ENCODE results near the gene KCND2. TPM values are rescaled to one million over a fixed set of nuclear protein-coding genes. Genes with fewer than 3 reads are reported as not detected.

The KCND2 gene
- total RNA-seq, 1 donor from 2014 or later, result 51.5 TPM

DNA sequence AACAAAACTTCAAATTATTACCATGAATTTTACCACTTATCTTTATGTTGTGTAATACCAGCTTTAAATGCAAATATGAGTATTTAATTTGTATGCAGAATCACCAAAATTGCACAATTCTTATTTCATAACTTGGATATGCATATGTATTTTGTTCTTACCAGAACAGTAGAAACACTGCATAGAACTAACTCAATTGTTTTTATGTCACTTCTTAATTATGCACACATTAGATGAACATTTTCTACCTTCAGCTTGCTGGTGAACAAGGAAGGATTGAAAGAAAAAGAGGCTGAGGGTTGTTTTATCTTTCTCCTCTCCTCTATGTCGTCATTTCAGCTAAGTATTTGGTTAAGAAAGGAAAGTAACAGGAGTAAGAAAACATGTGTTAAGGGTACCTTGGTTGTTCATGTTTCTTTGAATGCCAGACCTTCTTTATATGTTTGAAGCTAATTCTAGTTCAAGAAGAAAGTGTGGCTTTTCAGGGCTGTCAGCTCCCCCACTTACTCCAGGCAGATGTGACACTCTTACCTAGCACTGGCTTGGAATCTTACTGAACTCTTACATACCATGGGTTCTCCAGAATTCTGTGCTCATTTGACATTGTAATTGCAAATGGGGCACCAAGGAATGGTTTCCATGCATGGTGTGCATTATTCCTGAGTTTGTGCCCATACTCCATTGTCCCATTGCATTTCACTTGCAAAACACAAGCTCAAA lies 436.4 kb downstream of the KCND2 start:
- no peak for DNase-seq

DNA sequence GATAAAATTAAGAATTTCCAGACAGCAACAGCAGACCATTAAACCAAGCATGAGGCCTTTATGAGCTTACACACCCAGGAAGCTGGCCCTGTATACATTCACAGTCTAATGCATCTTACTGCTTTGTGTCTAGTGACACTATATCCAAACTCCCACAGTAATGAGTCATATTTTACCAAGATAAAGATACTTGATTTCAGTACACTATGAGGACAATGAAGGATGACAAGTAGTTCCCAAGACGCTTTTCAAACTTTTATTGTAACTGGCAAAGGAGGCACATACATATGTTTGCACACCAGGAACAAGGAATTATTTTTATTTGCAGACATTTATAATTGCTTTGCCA lies 437.0 kb downstream of the KCND2 start:
- no peak for DNase-seq

DNA sequence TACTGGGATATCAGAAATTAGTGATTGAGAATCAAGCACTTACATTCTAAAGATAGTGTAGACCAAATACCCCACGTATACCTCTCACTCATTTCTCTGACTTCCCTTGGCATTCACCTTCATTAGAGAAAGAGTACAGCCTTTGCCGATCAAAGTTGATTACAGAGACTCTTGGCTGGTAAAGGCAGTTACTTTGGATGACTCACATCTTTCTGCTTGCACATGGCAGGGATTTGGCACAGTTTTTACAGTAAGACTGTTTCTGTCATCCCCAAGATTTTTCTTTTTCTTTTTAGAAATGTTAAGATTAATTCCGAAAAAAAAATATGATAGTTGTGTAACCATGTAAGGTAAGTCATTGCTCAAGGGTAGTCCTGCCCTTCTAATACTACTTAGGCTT lies 442.0 kb downstream of the KCND2 start:
- no peak for DNase-seq

DNA sequence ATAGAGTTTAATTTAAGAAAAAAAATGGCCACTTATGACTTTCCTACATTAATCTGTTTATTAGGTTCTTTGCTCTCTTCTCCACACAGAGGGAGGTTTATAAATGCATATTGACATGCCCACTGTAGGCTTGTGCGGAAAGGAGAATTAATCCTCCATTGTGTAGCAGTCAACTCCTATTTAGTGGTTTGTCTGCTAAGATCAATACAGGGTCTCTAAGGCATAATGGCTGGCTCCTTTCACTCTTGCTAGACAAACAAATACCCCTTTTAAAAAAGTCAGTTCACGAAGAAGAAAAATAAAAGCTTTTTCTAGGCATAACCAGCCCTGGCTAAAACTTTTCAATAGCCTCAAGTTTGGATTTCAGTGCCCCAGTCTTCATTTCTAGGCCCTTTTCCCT lies 443.3 kb downstream of the KCND2 start:
- no peak for DNase-seq

DNA sequence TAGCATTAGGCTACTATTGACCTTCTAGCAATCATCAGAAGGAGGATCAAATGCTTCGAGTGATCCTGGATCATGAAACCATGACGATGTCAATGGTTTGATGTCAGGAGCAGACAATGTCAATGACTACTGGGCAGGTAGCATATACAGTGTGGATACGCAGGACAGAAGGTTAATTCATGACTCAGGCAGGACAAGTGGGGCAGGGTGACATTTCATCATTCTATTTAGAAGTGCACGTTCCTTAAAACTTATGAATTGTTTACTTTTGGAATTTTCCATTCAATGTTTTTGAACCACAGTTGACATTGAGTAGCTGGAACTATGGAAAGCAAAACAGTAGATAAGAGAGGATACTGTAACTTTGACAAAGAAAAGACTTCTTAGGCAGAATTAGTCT lies 444.2 kb downstream of the KCND2 start:
- no peak for DNase-seq

DNA sequence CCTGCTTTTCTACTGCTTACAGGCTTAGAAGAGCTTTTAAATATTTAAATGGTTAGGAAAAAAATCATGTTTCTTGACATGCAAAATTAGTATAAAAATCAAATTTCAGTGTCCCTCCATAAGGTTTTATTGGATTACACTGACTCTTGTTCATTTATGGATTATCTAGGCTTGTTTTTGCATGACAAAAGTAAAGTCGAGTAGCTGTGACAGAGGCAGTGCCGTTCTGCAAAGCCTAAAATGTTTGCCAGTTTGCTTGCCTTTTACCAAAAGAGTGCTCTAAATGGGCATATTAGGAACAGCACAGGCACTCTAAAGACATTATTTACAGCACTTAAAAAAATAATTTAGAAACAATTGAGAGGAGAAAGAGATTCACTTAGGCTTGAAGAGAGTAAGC lies 445.4 kb downstream of the KCND2 start:
- no peak for DNase-seq

DNA sequence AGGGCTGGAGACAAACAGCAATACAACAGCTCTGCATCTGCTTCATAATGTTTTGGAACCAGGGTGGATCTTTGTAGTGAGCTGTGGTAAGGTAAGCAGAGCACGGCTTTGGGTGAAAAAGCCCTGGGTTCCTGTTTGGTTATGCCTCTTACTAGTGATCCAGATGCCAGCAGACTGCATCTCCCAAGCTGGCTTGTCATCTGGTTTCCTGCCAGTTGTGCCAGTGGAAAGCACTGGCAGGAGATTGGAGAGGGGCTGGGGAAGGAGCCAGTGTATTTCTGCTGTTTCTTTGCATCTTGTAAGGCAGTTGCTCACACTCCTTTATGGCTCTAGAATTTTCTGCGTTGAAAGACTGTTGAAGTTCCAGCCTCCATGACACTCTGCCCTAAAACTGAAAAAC lies 447.3 kb downstream of the KCND2 start:
- DNase-seq, result no peak

DNA sequence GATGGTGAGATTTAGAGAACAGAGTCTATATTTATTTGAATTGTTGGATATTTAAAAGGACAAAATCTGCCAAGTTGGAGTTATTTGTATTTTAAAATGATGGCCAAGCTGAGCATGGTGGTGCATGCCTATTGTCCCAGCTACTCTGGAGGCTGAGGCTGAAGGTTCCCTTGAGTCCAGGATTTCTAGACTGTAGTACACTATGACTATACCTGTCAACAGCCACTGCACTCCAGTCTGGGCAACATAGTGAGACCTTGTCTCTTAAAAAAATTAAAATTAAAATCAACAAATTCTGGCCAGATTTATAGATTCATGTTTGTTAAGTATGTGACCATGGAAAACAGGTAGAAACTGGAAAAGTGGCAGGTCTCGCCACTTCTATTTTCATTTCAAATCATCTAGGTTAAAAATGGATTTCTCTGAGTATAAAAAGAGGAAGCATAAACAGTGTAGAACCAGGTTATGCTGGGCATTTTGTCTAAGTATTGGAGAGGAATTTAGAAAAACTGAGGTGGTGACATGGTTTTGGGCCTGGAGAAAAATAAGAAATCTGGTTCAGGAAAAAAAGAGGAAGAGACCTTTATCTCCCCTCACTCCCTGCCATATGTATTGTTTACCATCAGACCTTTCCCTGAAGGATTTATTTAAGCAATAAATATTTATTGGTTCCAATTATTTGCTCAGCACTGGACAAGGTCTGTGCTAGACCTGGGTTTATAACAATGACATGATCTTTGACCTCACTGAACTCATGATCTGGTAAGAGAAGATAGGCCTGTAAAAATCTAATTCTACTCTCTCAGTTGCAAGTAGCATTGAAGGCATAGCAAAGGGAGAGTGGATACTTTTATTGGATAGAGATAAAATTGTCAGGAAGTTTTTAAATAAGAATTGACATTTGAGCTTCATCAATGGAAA lies 450.8 kb downstream of the KCND2 start:
- no peak for DNase-seq

DNA sequence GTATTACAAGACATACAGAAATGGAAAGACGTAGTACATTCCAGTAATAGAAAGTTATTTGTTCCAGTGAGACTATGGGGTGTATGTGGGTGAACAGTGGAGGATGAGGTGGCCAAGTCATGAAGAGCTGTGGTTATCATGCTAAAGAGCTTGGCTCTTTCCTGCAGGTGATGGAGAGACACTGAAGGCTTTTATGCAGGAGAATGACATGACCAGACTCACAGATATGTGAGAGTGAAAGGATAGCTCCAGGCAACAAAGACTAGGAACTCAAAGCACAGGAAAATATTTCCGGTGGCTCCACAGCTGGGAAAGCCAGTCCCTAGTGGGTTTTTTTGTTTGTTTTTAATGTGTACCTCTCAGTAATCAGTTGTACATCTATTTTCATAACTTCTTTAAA lies 451.5 kb downstream of the KCND2 start:
- DNase-seq, result no peak

DNA sequence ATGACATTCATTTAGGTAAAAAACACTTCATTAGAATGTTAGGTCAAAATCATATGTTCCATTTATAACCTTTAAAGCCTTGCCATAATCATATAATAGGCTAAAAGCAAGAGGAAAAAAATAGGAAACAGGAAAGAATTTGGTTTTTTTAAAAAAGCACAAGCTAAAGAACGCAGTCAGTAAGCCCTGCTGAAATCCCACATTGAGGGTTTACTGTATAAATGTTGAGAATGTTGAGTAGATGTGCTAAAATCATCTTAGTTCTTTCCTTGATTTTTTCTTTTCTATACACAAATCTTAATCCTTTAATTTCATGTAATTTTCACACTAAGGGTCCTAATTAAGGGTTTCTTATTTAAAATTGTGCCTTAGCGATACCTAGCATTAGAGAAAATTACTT lies 452.0 kb downstream of the KCND2 start:
- no peak for DNase-seq

DNA sequence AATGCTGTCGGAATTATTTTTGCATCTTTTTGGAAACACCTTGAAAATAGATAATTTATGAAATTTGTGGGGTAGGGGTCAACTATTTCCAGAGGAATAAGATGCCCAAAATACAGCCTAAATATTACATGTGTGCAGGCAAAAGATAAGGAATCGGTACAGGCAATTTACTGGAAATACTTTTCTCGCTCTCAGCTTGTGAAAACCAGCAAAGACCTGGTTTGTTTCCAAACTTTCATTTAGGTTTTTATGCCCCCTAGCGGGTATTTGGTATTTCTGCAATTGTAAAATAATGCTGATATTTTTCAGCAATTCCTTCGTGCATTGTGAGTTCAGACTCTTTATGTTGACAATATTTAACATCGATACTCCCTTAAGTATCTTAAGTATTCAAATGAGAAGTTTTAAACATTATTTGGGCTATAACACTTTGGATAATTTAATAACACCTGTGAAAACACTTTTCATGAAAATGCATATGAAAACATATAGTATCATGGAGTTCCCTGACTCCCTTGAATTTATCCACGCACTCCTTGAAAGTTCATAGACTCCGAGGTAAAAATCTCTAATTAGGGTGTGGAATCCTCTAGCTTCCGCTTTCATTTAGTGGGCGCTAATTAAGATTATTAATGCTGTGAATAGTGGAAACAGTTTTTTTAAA lies 452.5 kb downstream of the KCND2 start:
- DNase-seq, result no peak

DNA sequence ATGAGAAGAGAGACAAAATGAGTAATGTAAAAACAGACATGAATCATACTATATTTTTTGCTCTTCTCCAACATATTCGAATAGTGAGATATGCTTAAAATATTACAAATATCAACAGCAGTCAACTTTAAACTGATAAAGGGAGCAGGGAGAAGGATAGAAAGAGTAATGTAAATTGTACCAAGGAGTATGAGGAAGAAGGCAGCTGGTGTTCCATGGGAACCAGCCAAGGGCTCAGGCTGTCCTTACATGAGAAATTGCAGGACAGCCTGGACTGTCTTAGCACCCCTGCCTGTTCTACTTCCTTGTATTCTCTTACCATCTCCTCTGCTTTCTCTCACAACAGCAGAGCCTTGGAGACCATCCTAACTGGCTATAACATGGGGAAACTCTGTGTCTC lies 456.3 kb downstream of the KCND2 start:
- no peak for DNase-seq

DNA sequence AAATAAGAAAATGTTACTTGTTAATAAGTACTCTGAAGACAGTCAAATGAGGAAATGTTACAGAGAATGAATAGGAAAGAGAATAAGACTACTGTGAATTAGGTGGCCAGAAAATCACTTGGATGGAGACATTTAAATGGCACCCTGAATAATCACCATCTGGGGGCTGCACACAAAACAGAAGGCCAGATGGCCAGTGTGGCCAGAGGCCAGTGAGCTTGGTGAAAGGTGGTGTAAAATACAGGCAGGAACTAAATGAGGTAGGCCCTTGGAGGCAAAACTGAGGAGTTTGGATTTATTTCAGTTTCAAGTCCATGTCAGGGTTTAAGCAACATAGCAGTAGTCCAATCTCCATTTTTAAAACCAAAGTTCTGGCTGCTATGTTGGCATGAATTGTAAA lies 458.3 kb downstream of the KCND2 start:
- DNase-seq, result no peak

DNA sequence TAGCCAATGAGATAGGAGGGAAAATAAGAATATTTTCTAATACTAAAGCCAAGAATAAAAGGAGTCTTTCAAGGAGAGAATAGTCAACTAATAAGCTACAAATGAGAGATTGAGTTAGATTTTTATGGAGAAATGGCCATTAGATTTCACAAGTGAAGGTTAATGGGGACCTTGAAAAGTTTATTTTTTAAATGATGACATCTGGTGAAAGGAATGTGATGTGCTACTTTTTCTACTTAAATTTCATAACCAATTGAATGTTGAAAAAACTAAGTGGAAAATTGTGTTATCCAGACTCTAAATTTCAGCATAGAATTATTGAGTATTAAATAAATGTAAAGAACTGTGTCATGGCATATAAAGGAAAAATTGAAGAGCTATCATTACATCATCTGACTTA lies 459.3 kb downstream of the KCND2 start:
- DNase-seq, result no peak

DNA sequence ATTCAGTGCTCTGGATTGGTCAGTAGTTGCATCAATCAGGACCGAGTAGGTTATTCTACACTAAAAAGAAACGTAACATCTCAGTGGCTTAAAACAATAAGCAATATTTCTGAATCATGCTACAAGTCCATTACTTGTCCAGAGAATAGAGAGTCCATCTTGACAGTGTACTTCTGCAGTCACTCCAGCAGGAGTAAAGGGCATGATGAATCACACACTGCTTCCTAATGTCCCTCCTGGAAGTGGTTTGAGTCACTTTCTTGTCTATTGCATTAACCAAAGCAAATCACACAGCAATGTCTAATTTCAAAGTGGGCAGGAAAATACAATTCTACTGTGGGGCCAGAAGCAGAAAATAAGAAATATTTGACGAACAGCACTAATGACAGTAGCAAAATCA lies 460.2 kb downstream of the KCND2 start:
- no peak for DNase-seq

DNA sequence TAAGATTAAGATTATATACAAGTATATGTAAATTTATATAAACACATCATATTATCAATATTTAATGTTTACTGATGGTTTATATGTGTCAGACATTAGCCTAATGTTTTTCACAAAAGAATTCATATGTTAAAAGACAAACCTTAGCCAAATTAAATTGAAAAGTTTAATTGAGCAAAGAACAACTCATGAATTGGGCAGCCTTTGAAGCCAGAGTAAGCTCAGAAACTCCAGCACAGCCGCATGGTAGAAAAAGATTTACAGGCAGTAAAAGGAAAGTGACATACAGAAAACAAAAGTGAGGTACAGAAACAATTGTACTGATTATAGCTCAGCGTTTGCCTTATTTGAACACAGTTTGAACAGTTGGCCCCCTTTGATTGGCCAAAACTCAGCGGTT lies 460.9 kb downstream of the KCND2 start:
- no peak for DNase-seq

DNA sequence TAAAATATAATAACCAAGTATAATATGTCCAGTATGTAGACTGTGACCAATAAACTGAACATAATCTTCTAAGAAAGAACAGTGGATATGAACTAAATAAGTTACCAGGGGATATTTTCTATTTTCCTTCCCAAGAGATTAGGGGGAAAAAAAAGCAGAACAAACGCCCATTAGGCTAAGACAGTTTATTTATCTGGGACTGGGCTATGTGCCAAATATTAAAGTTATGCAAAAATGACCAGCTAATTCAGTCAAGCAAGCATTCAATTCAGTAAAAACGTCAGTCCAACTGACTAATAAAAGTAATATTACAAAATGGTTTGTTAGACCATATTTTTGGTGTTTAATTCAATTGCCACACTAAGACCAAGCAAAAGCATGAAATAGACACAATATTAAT lies 462.8 kb downstream of the KCND2 start:
- DNase-seq, result no peak

DNA sequence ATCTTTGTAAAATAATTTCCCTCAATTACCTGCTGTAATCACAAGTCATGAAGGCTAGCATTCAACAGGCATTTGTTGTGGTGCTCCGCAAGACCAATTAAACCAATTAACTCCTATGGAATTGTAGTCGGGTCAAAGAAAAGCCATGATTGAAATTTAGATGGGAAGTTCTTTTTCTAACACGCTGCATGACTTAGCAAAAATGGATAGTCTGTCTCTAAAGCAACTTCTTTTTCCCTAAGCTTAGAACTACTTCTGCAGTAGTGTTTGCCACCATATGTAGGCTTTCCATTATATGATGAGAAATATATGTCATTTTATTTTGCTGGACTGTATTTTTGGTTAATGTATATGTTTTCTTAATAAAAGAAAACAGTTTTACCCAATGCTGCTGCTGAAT lies 465.8 kb downstream of the KCND2 start:
- no peak for DNase-seq

DNA sequence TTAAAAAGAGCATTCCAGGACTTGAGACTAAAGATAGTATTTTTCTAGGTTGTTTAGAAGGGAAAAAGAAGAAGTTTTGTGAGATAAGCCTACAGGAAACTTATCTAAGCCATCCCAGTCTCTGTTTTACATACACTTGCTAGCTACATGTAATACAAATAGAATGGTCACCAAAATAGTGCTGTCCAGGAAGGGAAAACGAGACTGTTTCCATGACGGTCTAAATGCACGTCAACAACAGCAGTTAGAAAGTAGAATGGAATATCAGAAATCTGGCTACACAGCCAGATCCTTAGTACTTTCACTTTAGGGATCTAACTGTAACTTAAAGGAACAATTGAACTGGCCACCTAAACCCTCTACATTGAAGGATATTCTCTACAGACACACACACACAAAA lies 467.4 kb downstream of the KCND2 start:
- no peak for DNase-seq

DNA sequence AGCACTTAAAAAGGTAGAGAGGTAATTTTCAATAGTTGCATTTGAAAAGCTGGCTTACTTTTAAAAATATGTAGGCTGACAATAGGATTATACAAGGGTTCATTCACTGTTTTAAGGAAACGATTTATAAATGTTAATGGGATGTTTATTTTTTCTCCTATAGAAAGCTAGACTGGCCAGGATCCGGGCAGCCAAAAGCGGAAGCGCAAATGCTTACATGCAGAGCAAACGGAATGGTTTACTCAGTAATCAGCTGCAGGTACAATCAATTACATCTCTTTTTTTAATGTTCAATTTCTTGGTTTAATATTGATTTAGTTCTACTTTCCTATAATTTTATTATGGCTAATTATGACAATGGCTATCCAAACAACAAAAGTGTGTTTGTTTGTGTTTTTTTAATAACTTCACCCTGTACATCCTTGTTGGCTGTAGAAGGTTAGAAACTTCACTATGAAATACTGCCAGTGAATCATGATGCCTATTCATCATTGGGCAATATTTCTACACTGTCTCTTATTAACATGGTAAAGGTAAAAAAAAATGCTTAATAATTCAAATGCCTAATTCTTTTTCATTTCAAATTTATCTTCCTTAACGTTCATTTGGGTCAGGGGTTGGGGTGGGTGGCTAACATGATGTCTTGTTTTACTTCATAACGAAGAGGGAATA lies 468.5 kb downstream of the KCND2 start:
- DNase-seq, result no peak

DNA sequence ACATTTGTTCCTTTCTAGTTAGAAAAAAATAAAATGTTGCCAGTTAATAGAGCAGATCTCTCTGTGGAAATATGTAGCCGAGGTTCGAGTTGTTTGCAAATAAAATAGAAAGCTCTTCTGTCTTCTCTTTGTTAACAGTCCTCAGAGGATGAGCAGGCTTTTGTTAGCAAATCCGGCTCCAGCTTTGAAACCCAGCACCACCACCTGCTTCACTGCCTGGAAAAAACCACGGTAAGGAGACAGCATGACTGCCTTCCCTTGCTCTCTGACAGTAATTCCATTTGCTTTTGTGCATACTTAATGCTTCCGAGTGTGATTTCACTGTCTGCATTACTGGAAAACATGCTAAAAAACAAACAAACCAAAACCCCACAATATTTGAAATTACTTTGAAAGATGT lies 469.4 kb downstream of the KCND2 start:
- no peak for DNase-seq

DNA sequence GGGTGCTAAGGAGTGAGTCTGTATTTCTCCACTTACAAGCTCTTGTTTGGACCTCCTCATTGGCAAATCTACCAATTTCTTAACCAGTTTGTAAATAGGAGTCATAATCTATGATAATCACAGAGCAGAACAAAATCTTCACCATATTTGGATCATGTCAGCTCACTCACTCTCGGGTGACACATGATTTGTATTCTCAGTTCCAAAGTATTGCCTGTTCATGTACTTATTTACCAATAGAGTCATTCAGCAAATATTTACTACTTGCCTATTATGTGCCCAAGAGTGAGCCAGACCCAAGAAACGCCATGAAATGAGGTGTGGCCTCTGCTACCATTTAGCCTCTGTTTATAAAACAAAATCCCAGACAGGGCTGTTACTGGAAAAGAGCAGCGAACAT lies 470.2 kb downstream of the KCND2 start:
- no peak for DNase-seq

DNA sequence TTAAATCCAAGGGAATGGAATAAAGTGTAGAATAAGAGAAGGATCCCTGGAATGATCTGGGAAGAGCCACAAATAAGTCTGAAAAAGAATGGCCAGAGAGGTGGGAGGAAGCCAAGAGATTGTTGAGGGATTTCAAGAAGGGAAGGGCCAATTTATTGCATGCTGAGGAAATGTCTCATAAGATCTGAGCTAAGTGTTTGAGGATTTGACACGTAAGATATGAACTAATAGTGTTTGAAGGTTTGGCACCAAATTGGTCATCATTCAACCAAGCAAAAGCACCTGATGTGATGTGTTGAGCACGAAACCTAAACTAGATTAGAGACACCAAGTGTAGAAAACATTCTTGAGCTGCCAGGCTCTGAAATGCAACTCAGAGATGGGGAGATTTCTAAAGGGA lies 487.1 kb downstream of the KCND2 start:
- no peak for DNase-seq

Data from occipital lobe (tissue), 2 donors.